CD4-positive, alpha-beta memory T cell (primary cell): ENCODE measurements around the gene CEP112. TPM values are rescaled to one million over a fixed set of nuclear protein-coding genes. Genes with fewer than 3 reads are reported as not detected.

ENCODE experiments used
- CTCF ChIA-PET: fragments of 350-600 bp; sonication (Branson Sonifier 250); formaldehyde crosslinking; loops from one replicate; lab custom pipeline; 2021; ENCODE audit warnings: inconsistent platforms; ENCODE audit not compliant: partially characterized antibody; lab: Charles Lee
- POLR2A ChIA-PET: fragments of 350-600 bp; sonication (Branson Sonifier 250); formaldehyde crosslinking; loops from one replicate; lab custom pipeline; 2021; ENCODE audit not compliant: partially characterized antibody; lab: Charles Lee
- DNase-seq, 5 donors: peaks; one replicate each; pipeline versions ENCODE4 v3.0.0 to v3.0.0-alpha.2; 2020 to 2022; ENCODE audit warnings: mixed read lengths in 1 of 5
- H3K27ac ChIP-seq: one replicate; pipeline ENCODE4 v1.7.0; 2013; ENCODE audit warnings: low read depth, low read length
- H3K27me3 ChIP-seq: 2 replicates; pipeline ENCODE4 v1.7.0; 2013; ENCODE audit warnings: mild to moderate bottlenecking, low read length, moderate library complexity; ENCODE audit not compliant: insufficient read depth
- H3K36me3 ChIP-seq: 2 replicates; pipeline ENCODE4 v1.7.0; 2013; ENCODE audit warnings: mild to moderate bottlenecking, low read length, moderate library complexity; ENCODE audit not compliant: insufficient read depth
- H3K4me1 ChIP-seq: 2 replicates; pipeline ENCODE4 v1.7.0; 2013; ENCODE audit warnings: mild to moderate bottlenecking, low read length, moderate library complexity; ENCODE audit not compliant: insufficient read depth
- H3K4me3 ChIP-seq, 2 donors: one replicate each; pipeline ENCODE4 v1.7.0; 2013; ENCODE audit warnings: low read length in 2 of 2, mild to moderate bottlenecking in 1 of 2
- H3K9me3 ChIP-seq, 2 donors: one replicate each; pipeline ENCODE4 v1.7.0; 2013; ENCODE audit warnings: low read length in 2 of 2, control low read depth in 1 of 2; ENCODE audit not compliant: control insufficient read depth in 1 of 2
- H3K27ac Mint-ChIP-seq, 7 donors: one replicate each; pipeline ENCODE4 v1.8.0; 2020 to 2021; ENCODE audit warnings: mixed read lengths in 7 of 7, mild to moderate bottlenecking in 6 of 7, inconsistent platforms in 3 of 7, moderate library complexity in 3 of 7
- H3K27me3 Mint-ChIP-seq, 2 donors: one replicate each; pipeline ENCODE4 v1.8.0; 2020 to 2021; ENCODE audit warnings: mixed read lengths in 2 of 2
- H3K36me3 Mint-ChIP-seq, 2 donors: one replicate each; pipeline ENCODE4 v1.8.0; 2020 to 2021; ENCODE audit warnings: mixed read lengths in 2 of 2, inconsistent platforms in 1 of 2, mild to moderate bottlenecking in 1 of 2
- H3K4me1 Mint-ChIP-seq, 4 donors: one replicate each; pipeline ENCODE4 v1.8.0; 2020 to 2021; ENCODE audit warnings: mixed read lengths in 4 of 4, mild to moderate bottlenecking in 1 of 4
- H3K4me3 Mint-ChIP-seq, 8 donors: one replicate each; pipeline ENCODE4 v1.8.0; 2020 to 2021; ENCODE audit warnings: mixed read lengths in 8 of 8, mild to moderate bottlenecking in 7 of 8, moderate library complexity in 6 of 8, inconsistent platforms in 3 of 8
- H3K9me3 Mint-ChIP-seq, 8 donors: one replicate each; pipeline ENCODE4 v1.8.0; 2020 to 2021; ENCODE audit warnings: mixed read lengths in 8 of 8, mild to moderate bottlenecking in 5 of 8, inconsistent platforms in 3 of 8, moderate library complexity in 1 of 8
- intact Hi-C: fragments of 100-400 bp; cut with micrococcal nuclease; formaldehyde crosslinking; loops from one replicate; pipeline ENCODE4 v1.15.1; 2023
- polyA plus RNA-seq, 2 donors: library from polyadenylated mRNA; unstranded; fragments of 300-500 nt; fragmentation: Illumina TruSeq; gene quantifications; one replicate each; pipeline ENCODE4 v1.2.3, GENCODE V29; 2021
- total RNA-seq, 2 experiments: library from RNA; stranded (reverse); gene quantifications; one replicate each; pipeline ENCODE4 v1.2.3, GENCODE V29; 2021

The CEP112 gene
- total and polyA plus RNA-seq, 4 experiments from 2014 or later = 0.34 to 3.9 (median 1.4) TPM

DNA sequence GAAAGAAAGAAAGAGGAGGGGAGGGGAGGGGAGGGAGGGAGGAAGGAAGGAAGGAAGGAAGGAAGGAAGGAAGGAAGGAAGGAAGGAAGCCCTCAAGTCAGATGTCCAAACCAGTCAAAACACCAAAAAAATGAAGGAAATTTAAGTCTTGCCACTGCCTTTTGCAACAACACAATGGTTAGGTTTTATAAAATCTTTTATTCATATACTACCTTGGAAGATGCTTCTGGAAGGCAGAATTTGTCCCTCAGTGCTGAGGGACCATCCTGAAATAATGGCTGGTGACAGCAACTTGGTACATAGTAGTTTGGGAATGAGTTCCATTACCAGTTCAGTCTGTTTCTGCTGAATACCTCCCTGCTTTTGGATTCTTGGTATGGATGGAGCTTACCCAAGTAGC, 29.4 kb upstream of the CEP112 start:
- no peak overlapping the region for H3K4me3 Mint-ChIP-seq
- Histone ChIP-seq H3K27ac (no peak overlapping the region), H3K4me3 (no peak overlapping the region), H3K9me3 (no peaks in the 10 kb centered on the region), H3K27me3 (peaks cover 4% of the 10 kb centered on the region), H3K36me3 (no peaks in the 10 kb centered on the region), H3K4me1 (no peaks in the 10 kb centered on the region)
- POLR2A ChIA-PET = no interaction called here
- CTCF ChIA-PET = no interaction called here
- H3K4me1 Mint-ChIP-seq = peaks cover 0 to 5% (median 2%) of the 10 kb centered on the region in 4 donors
- H3K36me3 Mint-ChIP-seq = no peaks in the 10 kb centered on the region
- H3K27ac Mint-ChIP-seq = no peak overlapping the region
- no peak for DNase-seq
- H3K27me3 Mint-ChIP-seq = peaks cover 0 to 2% of the 10 kb centered on the region in 2 donors
- intact Hi-C loops = no loop called here
- H3K9me3 Mint-ChIP-seq = no peaks in the 10 kb centered on the region

DNA sequence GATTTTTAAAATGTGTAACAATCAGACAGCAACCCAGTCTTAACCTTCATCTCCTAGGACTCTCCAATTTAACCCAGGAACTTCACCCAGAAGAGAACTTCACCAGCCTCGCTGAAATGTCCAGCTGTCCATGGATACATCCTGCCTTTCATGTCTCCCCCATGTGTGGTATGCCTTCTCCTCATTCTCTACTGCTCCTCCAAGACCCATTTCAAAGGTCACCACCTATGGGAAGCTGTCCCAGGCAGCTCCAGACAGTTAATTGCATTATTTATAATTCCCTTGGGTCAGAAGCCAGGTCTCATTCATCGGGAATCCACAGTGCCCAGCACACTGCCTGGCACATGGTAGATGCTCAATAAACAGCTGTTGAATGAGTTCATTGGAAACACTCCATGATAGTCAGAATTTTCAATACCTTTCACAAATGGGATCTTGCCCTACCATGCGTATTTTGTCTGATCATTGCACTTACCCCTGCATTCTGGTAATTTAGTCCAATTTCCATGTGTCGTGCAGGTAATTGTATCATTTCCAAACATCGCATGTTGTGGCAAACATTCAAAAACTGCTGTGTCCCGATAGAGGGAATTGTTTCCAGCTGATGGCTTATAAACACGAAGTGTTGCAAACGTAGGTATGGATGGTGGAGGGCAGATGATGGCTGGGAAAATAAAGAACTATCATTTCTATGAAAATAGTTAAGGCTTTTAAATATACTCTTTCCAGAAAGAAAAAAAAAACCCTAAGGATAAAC, 28.3 kb upstream of the CEP112 start:
- ChIA-PET CTCF (no interaction called here), POLR2A (no interaction called here)
- no peaks in the 10 kb centered on the region for H3K9me3 ChIP-seq
- H3K4me1 Mint-ChIP-seq = peaks cover 0 to 5% (median 2%) of the 10 kb centered on the region in 4 donors
- H3K27ac ChIP-seq = no peak overlapping the region
- DNase-seq = no peak
- H3K4me3 ChIP-seq = no peak overlapping the region
- no peaks in the 10 kb centered on the region for H3K9me3 Mint-ChIP-seq
- intact Hi-C loops = no loop called here
- H3K27ac Mint-ChIP-seq = peak overlapping the region in 1 of 7 donors; percentile 48
- no peaks in the 10 kb centered on the region for H3K4me1 ChIP-seq
- H3K27me3 ChIP-seq = peaks cover 4% of the 10 kb centered on the region
- no peaks in the 10 kb centered on the region for H3K36me3 ChIP-seq
- no peaks in the 10 kb centered on the region for H3K36me3 Mint-ChIP-seq
- no peak overlapping the region for H3K4me3 Mint-ChIP-seq
- peaks cover 2% of the 10 kb centered on the region in 2 donors for H3K27me3 Mint-ChIP-seq

DNA sequence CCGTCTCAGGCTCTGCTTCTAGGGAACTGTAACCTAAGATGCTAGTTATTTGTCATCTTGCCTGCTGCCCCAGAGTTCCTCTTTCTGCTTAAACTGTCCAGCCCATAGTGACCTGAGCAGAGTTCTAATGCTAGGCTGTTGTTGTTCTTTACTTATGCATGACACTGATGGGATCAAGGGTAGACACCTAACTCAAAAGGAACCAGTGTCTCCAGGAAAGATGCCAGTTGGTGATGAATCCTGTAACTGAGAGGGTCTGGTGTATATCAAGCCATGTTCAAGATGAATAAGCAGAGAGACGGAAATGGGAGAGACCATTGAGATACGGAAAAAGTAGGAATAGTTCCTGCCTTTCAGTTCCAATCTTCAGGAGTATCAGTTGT, 23.6 kb upstream of the CEP112 start:
- Mint-ChIP-seq H3K4me3 (no peak overlapping the region), H3K4me1 (peaks cover 0 to 3% (median 0%) of the 10 kb centered on the region in 4 donors), H3K27me3 (peaks cover 0 to 2% of the 10 kb centered on the region in 2 donors), H3K9me3 (no peaks in the 10 kb centered on the region), H3K36me3 (no peaks in the 10 kb centered on the region), H3K27ac (peak overlapping the region in 1 of 7 donors; percentile 43)
- Histone ChIP-seq H3K9me3 (no peaks in the 10 kb centered on the region), H3K4me3 (no peak overlapping the region), H3K27me3 (peaks cover 4% of the 10 kb centered on the region), H3K27ac (no peak overlapping the region), H3K4me1 (no peaks in the 10 kb centered on the region), H3K36me3 (no peaks in the 10 kb centered on the region)
- DNase-seq = no peak
- CTCF ChIA-PET = interaction anchor here (0.7 to 4.4 kb wide), 2 partner anchors 13 to 444 kb away, joined by 3 to 28 read pairs; no protein-coding TSS in a partner anchor
- intact Hi-C loops = no loop called here
- POLR2A ChIA-PET = no interaction called here

DNA sequence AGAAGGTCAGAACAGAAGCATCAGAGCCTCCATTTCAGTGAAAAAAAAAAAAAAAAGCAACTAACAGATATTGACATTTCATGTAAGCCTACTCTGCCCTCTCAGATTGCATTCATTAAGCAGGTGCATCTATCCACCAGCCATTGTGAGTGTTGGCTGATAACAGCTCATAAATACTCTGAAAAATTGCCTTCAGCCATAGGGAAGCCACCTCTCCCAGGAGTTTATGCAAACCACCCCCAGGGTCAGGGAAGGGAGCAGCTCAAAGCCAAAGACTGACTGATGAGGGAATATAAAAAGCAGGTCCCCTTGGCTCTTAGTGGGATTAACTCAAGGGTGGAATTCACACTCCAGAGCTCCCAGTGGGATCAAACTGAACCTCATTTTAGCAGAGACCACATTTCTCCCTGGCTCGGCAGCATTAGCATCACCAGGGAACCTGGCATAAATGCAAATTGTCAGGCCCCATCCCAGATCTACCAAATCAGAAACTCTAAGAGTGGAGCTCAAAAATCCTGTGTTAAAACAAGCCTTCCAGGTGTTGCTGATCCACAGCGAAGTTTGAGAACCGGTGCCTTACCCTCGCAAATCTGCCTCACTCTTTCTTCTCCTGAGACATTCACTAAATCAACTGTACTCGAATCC, 23.1 kb upstream of the CEP112 start:
- Histone ChIP-seq H3K36me3 (no peaks in the 10 kb centered on the region), H3K4me1 (no peaks in the 10 kb centered on the region), H3K27me3 (peaks cover 4% of the 10 kb centered on the region), H3K4me3 (no peak overlapping the region), H3K9me3 (no peaks in the 10 kb centered on the region), H3K27ac (no peak overlapping the region)
- POLR2A ChIA-PET = no interaction called here
- no peak for DNase-seq
- intact Hi-C loops = no loop called here
- no peak overlapping the region for H3K27ac Mint-ChIP-seq
- CTCF ChIA-PET = interaction anchor here (0.7 to 4.4 kb wide), 2 partner anchors 13 to 444 kb away, joined by 3 to 28 read pairs; no protein-coding TSS in a partner anchor
- H3K36me3 Mint-ChIP-seq = no peaks in the 10 kb centered on the region
- peaks cover 0 to 4% of the 10 kb centered on the region in 2 donors for H3K27me3 Mint-ChIP-seq
- no peaks in the 10 kb centered on the region for H3K9me3 Mint-ChIP-seq
- H3K4me1 Mint-ChIP-seq = no peaks in the 10 kb centered on the region
- no peak overlapping the region for H3K4me3 Mint-ChIP-seq

DNA sequence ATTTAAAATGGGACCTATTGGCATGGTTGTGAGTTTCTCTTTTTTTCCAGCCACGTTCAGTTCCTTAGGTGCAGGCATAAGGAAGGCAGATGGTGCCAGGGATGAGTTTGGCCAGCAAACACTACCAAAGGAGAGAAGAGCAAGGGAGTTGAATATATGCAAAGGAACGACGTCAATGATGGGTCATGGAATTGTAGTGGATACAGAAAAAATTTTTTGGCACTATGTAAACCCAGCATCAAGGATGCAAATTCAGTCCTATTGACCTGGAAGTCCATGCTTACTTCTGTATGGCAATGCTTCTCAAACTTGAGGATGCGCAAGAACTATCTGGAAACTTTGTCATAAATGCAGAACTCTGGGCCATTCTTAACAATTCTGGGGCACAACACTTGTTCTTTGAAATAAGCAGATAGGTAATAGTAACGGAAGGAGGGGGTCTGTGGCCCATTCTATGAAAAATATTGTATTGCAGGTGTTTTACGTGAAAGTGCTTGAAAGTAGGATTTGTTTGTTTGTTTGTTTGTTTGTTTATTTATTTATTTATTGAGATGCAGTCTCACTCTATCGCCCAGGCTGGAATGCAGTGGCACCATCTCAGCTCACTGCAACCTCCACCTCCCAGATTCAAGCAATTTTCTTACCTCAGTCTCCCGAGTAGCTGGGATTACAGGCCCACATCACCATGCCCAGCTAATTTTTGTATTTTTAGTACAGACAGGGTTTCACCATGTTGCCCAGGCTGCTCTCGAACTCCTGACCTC, 19.3 kb upstream of the CEP112 start:
- POLR2A ChIA-PET = no interaction called here

DNA sequence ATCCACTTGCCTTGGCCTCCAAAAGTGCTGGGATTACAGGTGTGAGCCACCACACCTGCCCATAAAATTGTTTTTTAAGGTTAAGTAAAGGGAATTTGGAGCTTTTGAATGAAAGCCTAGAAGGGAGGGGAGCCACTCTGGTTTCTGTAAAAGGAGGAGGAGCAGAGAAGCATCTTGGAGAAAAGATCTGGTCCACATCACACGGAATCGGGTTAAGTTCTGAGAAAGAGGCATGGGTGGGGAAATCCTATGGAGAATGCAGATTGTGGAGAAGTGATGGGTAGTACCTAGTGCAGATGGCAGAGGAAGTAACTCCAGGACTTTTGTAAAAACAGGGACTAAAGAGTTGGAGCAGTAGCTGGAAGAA, 18.3 kb upstream of the CEP112 start:
- CTCF ChIA-PET = no interaction called here

More for the DNA sequence above, 19.3 kb upstream of the CEP112 start:
- Mint-ChIP-seq H3K27ac (peak overlapping the region in 1 of 7 donors; percentile 81), H3K36me3 (no peaks in the 10 kb centered on the region), H3K27me3 (peaks cover 0 to 4% of the 10 kb centered on the region in 2 donors), H3K9me3 (peaks cover 0 to 7% (median 0%) of the 10 kb centered on the region in 8 donors), H3K4me3 (no peak overlapping the region), H3K4me1 (peaks cover 0 to 5% (median 0%) of the 10 kb centered on the region in 4 donors)
- CTCF ChIA-PET = interaction anchor here (4.4 kb wide), 1 partner anchor 9 kb away, joined by 28 read pairs; no protein-coding TSS in a partner anchor
- no peaks in the 10 kb centered on the region for H3K27me3 ChIP-seq
- H3K4me3 ChIP-seq = no peak overlapping the region
- H3K36me3 ChIP-seq = no peaks in the 10 kb centered on the region
- H3K9me3 ChIP-seq = no peaks in the 10 kb centered on the region
- intact Hi-C loops = no loop called here
- DNase-seq = no peak
- H3K27ac ChIP-seq = no peak overlapping the region
- H3K4me1 ChIP-seq = no peaks in the 10 kb centered on the region

DNA sequence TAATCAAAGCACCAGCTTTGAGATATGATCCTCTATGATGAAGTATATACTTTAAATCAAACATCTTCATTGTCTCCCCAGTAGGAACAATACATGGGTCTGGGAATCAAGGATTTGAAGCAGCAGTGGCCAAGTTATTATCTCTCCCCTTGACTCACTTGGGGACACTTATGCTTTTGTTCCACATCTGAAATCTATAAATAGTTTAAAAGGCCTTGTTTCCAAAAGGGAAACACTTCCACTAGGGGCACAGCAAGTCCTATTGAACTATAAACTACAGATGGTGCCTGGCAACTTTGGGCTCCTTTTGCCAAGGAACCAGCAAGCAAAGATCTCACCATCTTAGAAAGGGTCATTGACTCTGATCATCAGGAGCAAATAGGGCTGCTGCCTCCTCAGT, 16.0 kb upstream of the CEP112 start:
- no peaks in the 10 kb centered on the region for H3K4me1 ChIP-seq
- Mint-ChIP-seq H3K27ac (peak overlapping the region in 2 of 7 donors; percentile 31 to 50), H3K9me3 (peaks cover 0 to 7% (median 0%) of the 10 kb centered on the region in 8 donors), H3K36me3 (no peaks in the 10 kb centered on the region), H3K4me1 (peaks cover 0 to 5% (median 0%) of the 10 kb centered on the region in 4 donors), H3K27me3 (peaks cover 0 to 1% of the 10 kb centered on the region in 2 donors), H3K4me3 (no peak overlapping the region)
- no peak overlapping the region for H3K4me3 ChIP-seq
- DNase-seq = no peak
- no peaks in the 10 kb centered on the region for H3K27me3 ChIP-seq
- intact Hi-C loops = no loop called here
- H3K27ac ChIP-seq = no peak overlapping the region
- POLR2A ChIA-PET = no interaction called here
- CTCF ChIA-PET = no interaction called here
- H3K9me3 ChIP-seq = no peaks in the 10 kb centered on the region
- H3K36me3 ChIP-seq = no peaks in the 10 kb centered on the region

More for the DNA sequence above, 18.3 kb upstream of the CEP112 start:
- no peaks in the 10 kb centered on the region for H3K4me1 ChIP-seq
- intact Hi-C loops = no loop called here
- Mint-ChIP-seq H3K27ac (no peak overlapping the region), H3K27me3 (peaks cover 0 to 1% of the 10 kb centered on the region in 2 donors), H3K9me3 (peaks cover 0 to 7% (median 0%) of the 10 kb centered on the region in 8 donors), H3K4me1 (peaks cover 0 to 5% (median 0%) of the 10 kb centered on the region in 4 donors), H3K36me3 (no peaks in the 10 kb centered on the region), H3K4me3 (peak overlapping the region in 1 of 8 donors; percentile 26)
- H3K27me3 ChIP-seq = no peaks in the 10 kb centered on the region
- H3K9me3 ChIP-seq = no peaks in the 10 kb centered on the region
- H3K4me3 ChIP-seq = no peak overlapping the region
- no peak for DNase-seq
- no peaks in the 10 kb centered on the region for H3K36me3 ChIP-seq
- no peak overlapping the region for H3K27ac ChIP-seq
- POLR2A ChIA-PET = no interaction called here
